IPS DF 6.9 (cell line): Measurements from ENCODE around the gene BRCA2.
A peak's percentile ranks its signal among the peaks of the same experiment; 100 is the strongest.

ENCODE experiments used
- DNase-seq: peaks from one replicate; pipeline ENCODE4 v3.0.0-alpha.2; 2013; ENCODE audit warnings: low read depth, low spot score
- H3K27ac ChIP-seq: one replicate; pipeline ENCODE4 v1.5.1; 2013; ENCODE audit warnings: low read length, control low read depth
- H3K27me3 ChIP-seq: 2 replicates; pipeline ENCODE4 v1.6.1; 2013; ENCODE audit warnings: mild to moderate bottlenecking, low read length; ENCODE audit not compliant: control insufficient read depth, insufficient read depth
- H3K36me3 ChIP-seq: 2 replicates; pipeline ENCODE4 v1.6.1; 2013; ENCODE audit warnings: low read length; ENCODE audit not compliant: control insufficient read depth, insufficient read depth
- H3K4me1 ChIP-seq: 2 replicates; pipeline ENCODE4 v1.6.1; 2013; ENCODE audit warnings: low read length; ENCODE audit not compliant: control insufficient read depth, insufficient read depth
- H3K4me3 ChIP-seq: 2 replicates; pipeline ENCODE4 v1.5.1; 2013; ENCODE audit warnings: mild to moderate bottlenecking, low read length
- H3K9me3 ChIP-seq: 2 replicates; pipeline ENCODE4 v1.6.1; 2013; ENCODE audit warnings: low read length, inconsistent platforms; ENCODE audit not compliant: control insufficient read depth, insufficient read depth
- WGBS: extraction: QIAGEN DNeasy Blood & Tissue Kit; methylation state at CpG from one replicate; pipeline ENCODE4 v1.1.7; 2013; ENCODE audit warnings: mixed read lengths, missing lambda C conversion rate; ENCODE audit not compliant: insufficient read length, insufficient coverage; 5-methylcytosine and 5-hydroxymethylcytosine counted together

The BRCA2 gene

GRCh38 chr13:32311188-32311897 is 4.0 kb upstream of the BRCA2 start:
- no CpG with 5 or more reads among the region's 36 CpGs for WGBS

GRCh38 chr13:32314271-32315237 is 754 bp upstream of the BRCA2 start:
- Histone ChIP-seq H3K27ac (no peak overlapping the region), H3K27me3 (no peaks in the 10 kb centered on the region), H3K4me3 (peak overlapping the region; percentile 58; the same call in 1 of the 2 replicates), H3K36me3 (no peaks in the 10 kb centered on the region), H3K9me3 (no peaks in the 10 kb centered on the region), H3K4me1 (no peaks in the 10 kb centered on the region)
- whole genome bisulfite sequencing = no CpG with 5 or more reads among the region's 32 CpGs
- peak; percentile 9 for DNase-seq

More at GRCh38 chr13:32311188-32311897, 4.0 kb upstream of the BRCA2 start:
- H3K4me1 ChIP-seq = no peaks in the 10 kb centered on the region
- no peaks in the 10 kb centered on the region for H3K27me3 ChIP-seq
- DNase-seq = no peak
- no peak overlapping the region for H3K27ac ChIP-seq
- no peaks in the 10 kb centered on the region for H3K36me3 ChIP-seq
- no peaks in the 10 kb centered on the region for H3K9me3 ChIP-seq
- no peak overlapping the region for H3K4me3 ChIP-seq

- no peak for DNase-seq
- Histone ChIP-seq H3K36me3 (no peaks in the 10 kb centered on the region), H3K27me3 (no peaks in the 10 kb centered on the region), H3K4me1 (no peaks in the 10 kb centered on the region), H3K9me3 (no peaks in the 10 kb centered on the region), H3K4me3 (peak overlapping the region; percentile 58; the same call in 1 of the 2 replicates), H3K27ac (no peak overlapping the region)
- no CpG with 5 or more reads among the region's 13 CpGs for WGBS
Measured at GRCh38 chr13:32316028-32316339, 676 bp downstream of the BRCA2 start.

GRCh38 chr13:32316501-32316900 is 1.2 kb downstream of the BRCA2 start:
- DNase-seq = no peak
- H3K27ac ChIP-seq = no peak overlapping the region
- no peaks in the 10 kb centered on the region for H3K4me1 ChIP-seq
- H3K4me3 ChIP-seq = no peak overlapping the region; the same call in 1 of the 2 replicates
- H3K27me3 ChIP-seq = no peaks in the 10 kb centered on the region
- WGBS = no CpG with 5 or more reads among the region's 6 CpGs
- H3K9me3 ChIP-seq = no peaks in the 10 kb centered on the region
- H3K36me3 ChIP-seq = no peaks in the 10 kb centered on the region

- H3K27ac ChIP-seq = no peak overlapping the region
- H3K9me3 ChIP-seq = no peaks in the 10 kb centered on the region
- no CpG with 5 or more reads among the region's 2 CpGs for WGBS
- H3K27me3 ChIP-seq = no peaks in the 10 kb centered on the region
- no peaks in the 10 kb centered on the region for H3K36me3 ChIP-seq
- H3K4me1 ChIP-seq = no peaks in the 10 kb centered on the region
- H3K4me3 ChIP-seq = no peak overlapping the region
- DNase-seq = no peak
Measured at GRCh38 chr13:32317716-32318465, 2.6 kb downstream of the BRCA2 start.

DNA sequence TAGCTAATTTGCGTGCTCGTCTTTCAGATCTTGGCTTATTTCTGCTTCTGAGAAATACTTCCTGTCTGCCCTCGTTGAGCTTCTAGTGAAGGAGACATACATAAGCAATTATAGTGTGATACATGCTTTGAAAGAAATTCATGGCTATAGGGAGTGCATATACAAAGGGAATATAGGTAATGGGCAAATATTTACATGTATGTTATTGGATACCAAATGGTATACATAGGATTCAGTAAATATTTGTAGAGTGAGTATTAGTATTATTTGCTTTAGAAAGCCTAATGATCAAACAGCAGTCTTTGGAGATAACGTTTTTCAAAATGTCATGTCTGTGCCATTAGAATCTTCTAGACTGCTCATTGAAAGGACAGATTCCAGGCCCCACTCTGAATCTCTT is 5.2 kb downstream of the BRCA2 start:
- no peaks in the 10 kb centered on the region for H3K27me3 ChIP-seq
- no peaks in the 10 kb centered on the region for H3K9me3 ChIP-seq
- DNase-seq = no peak
- H3K4me3 ChIP-seq = no peak overlapping the region
- no CpG with 5 or more reads among the region's 4 CpGs for WGBS
- no peaks in the 10 kb centered on the region for H3K4me1 ChIP-seq
- no peak overlapping the region for H3K27ac ChIP-seq
- no peaks in the 10 kb centered on the region for H3K36me3 ChIP-seq

DNA sequence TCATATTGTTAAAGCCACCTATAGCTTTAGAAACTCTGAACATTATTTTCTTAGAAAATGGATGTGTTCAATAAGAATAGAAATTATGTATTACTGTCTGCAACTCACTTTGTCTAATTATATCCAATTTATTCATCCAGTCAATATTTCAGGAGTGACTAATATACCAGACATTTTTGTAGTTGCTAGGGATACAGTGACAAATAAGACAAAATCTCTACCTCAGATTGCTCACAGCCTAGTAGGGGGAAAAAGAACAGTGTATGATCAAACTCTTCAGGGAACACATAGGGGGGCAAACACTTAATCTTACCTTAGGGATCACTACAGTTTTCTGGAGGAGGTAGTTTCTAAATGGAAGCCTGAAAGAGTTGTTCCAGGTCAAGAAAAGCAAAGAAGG is 8.6 kb downstream of the BRCA2 start:
- H3K9me3 ChIP-seq = no peaks in the 10 kb centered on the region
- H3K27ac ChIP-seq = no peak overlapping the region
- no peak overlapping the region for H3K4me3 ChIP-seq
- H3K4me1 ChIP-seq = no peaks in the 10 kb centered on the region
- DNase-seq = no peak
- H3K36me3 ChIP-seq = no peaks in the 10 kb centered on the region
- no peaks in the 10 kb centered on the region for H3K27me3 ChIP-seq

DNA sequence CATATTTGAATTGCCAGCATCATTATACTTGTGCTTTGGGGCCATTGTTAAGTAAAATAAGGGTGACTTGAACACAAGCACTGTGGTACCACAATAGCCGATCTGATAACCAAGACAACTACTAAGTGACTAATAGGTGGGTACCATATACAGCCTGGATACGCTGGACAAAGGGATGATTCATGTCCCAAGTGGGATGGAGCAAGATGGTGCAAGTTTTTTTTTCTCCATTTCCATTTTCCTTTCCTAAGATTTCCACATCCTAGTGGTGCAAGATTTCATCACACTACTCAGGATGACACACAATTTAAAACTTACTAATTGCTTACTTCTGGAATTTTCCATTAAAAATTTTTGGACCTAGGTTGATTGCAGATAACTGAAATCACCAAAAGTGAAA is 15.1 kb downstream of the BRCA2 start:
- no peak for DNase-seq
- Histone ChIP-seq H3K27me3 (no peaks in the 10 kb centered on the region), H3K4me3 (no peak overlapping the region), H3K4me1 (no peaks in the 10 kb centered on the region), H3K27ac (no peak overlapping the region), H3K9me3 (no peaks in the 10 kb centered on the region), H3K36me3 (no peaks in the 10 kb centered on the region; the same call in 1 of the 2 replicates)
- no CpG with 5 or more reads among the region's 2 CpGs for WGBS

GRCh38 chr13:32334671-32335070 is 19.4 kb downstream of the BRCA2 start:
- no peak for DNase-seq
- Histone ChIP-seq H3K27me3 (no peaks in the 10 kb centered on the region), H3K36me3 (no peaks in the 10 kb centered on the region; the same call in 1 of the 2 replicates), H3K27ac (no peak overlapping the region), H3K4me3 (no peak overlapping the region), H3K9me3 (no peaks in the 10 kb centered on the region), H3K4me1 (no peaks in the 10 kb centered on the region)
- no CpG with 5 or more reads among the region's 2 CpGs for WGBS

GRCh38 chr13:32340914-32341313 is 25.6 kb downstream of the BRCA2 start:
- H3K36me3 ChIP-seq = no peaks in the 10 kb centered on the region
- no peak for DNase-seq
- H3K27me3 ChIP-seq = no peaks in the 10 kb centered on the region
- no peaks in the 10 kb centered on the region for H3K9me3 ChIP-seq
- H3K4me1 ChIP-seq = no peaks in the 10 kb centered on the region
- no CpG with 5 or more reads among the region's 3 CpGs for WGBS
- H3K27ac ChIP-seq = no peak overlapping the region
- H3K4me3 ChIP-seq = no peak overlapping the region
